GM21528 (cell line): Measurements from ENCODE around the gene TRIM38.
"Not testable (repeated sequence)": the region's sequence is repeated elsewhere in the genome, so short reads cannot be mapped to it uniquely, and the experiment has no call there.

Experiments used
- ATAC-seq: cut with Tn5 transposase; IDR thresholded peaks from one replicate; pipeline ENCODE4 v1.9.1; 2021; ENCODE audit warnings: mild to moderate bottlenecking, moderate library complexity; ENCODE audit not compliant: unreplicated experiment, low FRiP score

The TRIM38 gene

GRCh38 chr6:25962149-25963127 is at the start of gene TRIM38:
TSS of gene TRIM38 (plus strand) at chr6:25962802. CDS start at chr6:25966523, 3,721 bp downstream.
- peak; percentile 78 for ATAC-seq

- no peak for ATAC-seq
Measured at GRCh38 chr6:25913741-25914140, 48.9 kb upstream of the TRIM38 start.

- ATAC-seq: no peak
Measured at GRCh38 chr6:25916330-25916729, 46.3 kb upstream of the TRIM38 start.

- no peak for ATAC-seq
Measured at GRCh38 chr6:25916789-25917490, 45.7 kb upstream of the TRIM38 start.

- no peak for ATAC-seq
Measured at GRCh38 chr6:25918083-25918683, 44.4 kb upstream of the TRIM38 start.

- no peak for ATAC-seq
Measured at GRCh38 chr6:25919657-25920056, 42.9 kb upstream of the TRIM38 start.

- ATAC-seq: no peak
Measured at GRCh38 chr6:25921525-25922203, 40.9 kb upstream of the TRIM38 start.

GRCh38 chr6:25922301-25922700 is 40.3 kb upstream of the TRIM38 start:
- no peak for ATAC-seq

- ATAC-seq: no peak
Measured at GRCh38 chr6:25925876-25926275, 36.7 kb upstream of the TRIM38 start.

- no peak for ATAC-seq
Measured at GRCh38 chr6:25927178-25927577, 35.4 kb upstream of the TRIM38 start.

GRCh38 chr6:25927756-25928216 is 34.8 kb upstream of the TRIM38 start:
- ATAC-seq: no peak

GRCh38 chr6:25928562-25929324 is 33.9 kb upstream of the TRIM38 start:
- no peak for ATAC-seq

- ATAC-seq: not testable (repeated sequence)
Measured at GRCh38 chr6:25929785-25930184, 32.8 kb upstream of the TRIM38 start.

- no peak for ATAC-seq
Measured at GRCh38 chr6:25930532-25931410, 31.8 kb upstream of the TRIM38 start, which contains the start of gene SLC17A2. TSS of gene SLC17A2 (minus strand) at chr6:25930691. CDS start at chr6:25925796, 4,895 bp downstream.

GRCh38 chr6:25931411-25931709 is 31.2 kb upstream of the TRIM38 start:
- ATAC-seq: no peak

GRCh38 chr6:25934156-25934555 is 28.4 kb upstream of the TRIM38 start:
- no peak for ATAC-seq

- no peak for ATAC-seq
Measured at GRCh38 chr6:25934735-25935313, 27.8 kb upstream of the TRIM38 start.

GRCh38 chr6:25935953-25936352 is 26.6 kb upstream of the TRIM38 start:
- no peak for ATAC-seq
